Suprapubic skin (tissue), 3 donors: ENCODE measurements around the gene WDR27.

Experiments used
- POLR2AphosphoS5 ChIP-seq, 3 donors: sonication (generic); formaldehyde crosslinking; IDR thresholded peaks; one replicate each; pipeline ENCODE4 v1.6.1; 2017; ENCODE audit warnings: antibody characterized with exemption in 3 of 3
- TF ChIP-seq, protein P1 (sequence below), 2 donors: fragments of 200-600 bp in 1 of 2; fragments of 450-650 bp in 1 of 2; sonication (generic) in 1 of 2; IDR thresholded peaks; one replicate each; pipeline ENCODE4 v1.5.1; 2016 to 2019; ENCODE audit warnings: antibody characterized with exemption in 2 of 2, mild to moderate bottlenecking in 1 of 2, moderate library complexity in 1 of 2

DNA sequence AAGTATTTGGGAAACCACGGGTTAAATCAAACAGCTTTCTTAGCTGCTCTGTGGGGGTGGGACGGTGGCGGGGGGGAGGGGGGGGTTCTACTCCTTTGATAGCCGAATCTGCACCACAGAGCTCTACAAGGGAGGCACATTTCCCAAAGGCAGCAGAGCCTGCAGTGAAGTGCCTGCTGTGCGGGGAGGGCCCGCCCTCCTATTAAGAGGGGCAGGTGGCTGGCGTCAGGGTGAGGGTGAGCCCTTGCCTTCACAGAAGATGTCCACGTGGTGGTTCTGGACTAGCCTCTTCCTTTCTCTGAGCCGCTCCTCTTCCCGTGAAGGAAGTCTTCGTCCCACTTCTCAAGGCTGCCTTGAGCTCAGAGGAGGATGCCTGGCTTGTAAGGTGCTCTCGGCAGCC is 273.3 kb downstream of the WDR27 start:
- no peak for TF ChIP-seq POLR2AphosphoS5 (IDR thresholded peaks at IDR 0.05)
- TF ChIP-seq, protein P1, sequence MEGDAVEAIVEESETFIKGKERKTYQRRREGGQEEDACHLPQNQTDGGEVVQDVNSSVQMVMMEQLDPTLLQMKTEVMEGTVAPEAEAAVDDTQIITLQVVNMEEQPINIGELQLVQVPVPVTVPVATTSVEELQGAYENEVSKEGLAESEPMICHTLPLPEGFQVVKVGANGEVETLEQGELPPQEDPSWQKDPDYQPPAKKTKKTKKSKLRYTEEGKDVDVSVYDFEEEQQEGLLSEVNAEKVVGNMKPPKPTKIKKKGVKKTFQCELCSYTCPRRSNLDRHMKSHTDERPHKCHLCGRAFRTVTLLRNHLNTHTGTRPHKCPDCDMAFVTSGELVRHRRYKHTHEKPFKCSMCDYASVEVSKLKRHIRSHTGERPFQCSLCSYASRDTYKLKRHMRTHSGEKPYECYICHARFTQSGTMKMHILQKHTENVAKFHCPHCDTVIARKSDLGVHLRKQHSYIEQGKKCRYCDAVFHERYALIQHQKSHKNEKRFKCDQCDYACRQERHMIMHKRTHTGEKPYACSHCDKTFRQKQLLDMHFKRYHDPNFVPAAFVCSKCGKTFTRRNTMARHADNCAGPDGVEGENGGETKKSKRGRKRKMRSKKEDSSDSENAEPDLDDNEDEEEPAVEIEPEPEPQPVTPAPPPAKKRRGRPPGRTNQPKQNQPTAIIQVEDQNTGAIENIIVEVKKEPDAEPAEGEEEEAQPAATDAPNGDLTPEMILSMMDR (IDR thresholded peaks at IDR 0.05), result no peak
